Pancreas (tissue), 10 donors: ENCODE data around the gene SLC7A6. TPM values are rescaled to one million over a fixed set of nuclear protein-coding genes. Genes with fewer than 3 reads are reported as not detected.
A peak's percentile ranks its signal among the peaks of the same experiment; 100 is the strongest.

Source experiments
- ATAC-seq, 4 donors: fragments of 200-7000 bp; cut with Tn5 transposase; one replicate each; pipeline versions ENCODE4 v1.8.0 to v1.9.1; 2020; ENCODE audit warnings: mild to moderate bottlenecking in 4 of 4, moderate library complexity in 4 of 4
- DNase-seq, 6 donors: peaks; one replicate each; pipeline ENCODE4 v3.0.0-alpha.2; 2020
- FAIRE-seq: peaks from 2 replicates; lab custom pipeline; 2012; peaks lifted over from hg19 to GRCh38; lab: Jason Lieb, UNC
- H3K27ac ChIP-seq, 4 donors: fragments of 200-600 bp; sonication (generic); 1 replicate in 3 of 4; 2 replicates in 1 of 4; pipeline versions ENCODE4 v1.5.0 to v1.8.0; 2020
- H3K27me3 ChIP-seq, 4 donors: fragments of 200-600 bp; one replicate each; pipeline ENCODE4 v1.8.0; 2021
- H3K36me3 ChIP-seq, 3 donors: fragments of 200-600 bp; sonication (generic) in 1 of 3; one replicate each; pipeline versions ENCODE4 v1.5.0 to v1.8.0; 2020 to 2021
- H3K4me1 ChIP-seq, 3 donors: fragments of 200-600 bp; one replicate each; pipeline ENCODE4 v1.8.0; 2021
- H3K4me3 ChIP-seq, 4 donors: fragments of 200-600 bp; sonication (generic) in 2 of 4; one replicate each; pipeline versions ENCODE4 v1.5.0 to v1.8.0; 2020 to 2021
- H3K9me3 ChIP-seq, 4 donors: fragments of 200-600 bp; one replicate each; pipeline ENCODE4 v1.8.0; 2021
- CTCF ChIP-seq, 4 donors: fragments of 200-600 bp; sonication (generic) in 3 of 4; IDR thresholded peaks; one replicate each; pipeline versions ENCODE4 v1.5.0 to v1.8.0; 2021; ENCODE audit warnings: antibody characterized with exemption in 4 of 4
- WGBS, 2 donors: extraction: QIAGEN DNeasy Blood & Tissue Kit; methylation state at CpG; one replicate each; pipeline ENCODE4 v1.1.7; 2013; 5-methylcytosine and 5-hydroxymethylcytosine counted together
- intact Hi-C, 3 donors: fragments of 100-400 bp; cut with DNase I; formaldehyde crosslinking; loops; one replicate each; pipeline versions ENCODE4 v1.11.1 to v1.14.2; 2022
- polyA plus RNA-seq, 2 donors: library from polyadenylated mRNA; stranded (reverse); fragments of 200-250 nt; gene quantifications; one replicate each; pipeline ENCODE4 v1.2.3, GENCODE V29; 2013
- total RNA-seq, 6 donors: library from RNA; stranded (reverse); fragmentation: NEBNext Ultra II Directional in 4 of 6; extraction: Animal tissue kit (Norgen Biotek cat#: 25700) in 4 of 6; gene quantifications; one replicate each; pipeline versions ENCODE4 v1.2.1 to v1.2.4, GENCODE V29; 2021 to 2023
- donor health status: healthy with polysubstance abuse.
- donor health status: DM: no; HTN: no; CAD: no; lungs with moderate emphysema.
- donor health status: DM: no; HTN: no; CAD: no.
- donor health status: control.
- donor health status: control.
- donor health status: Bipolar disorder and iron deficiency.
- donor health status: DM: yes; HTN: yes; CAD: no.
- donor health status: DM: no; HTN: no; CAD: no.
- donor health status: DM: no; HTN: no; CAD: no.
- donor health status: DM: yes; HTN: yes; CAD: no.

Gene SLC7A6
- total RNA-seq (1 to 10 TPM; 4.3 to 8.7 (median 6.0) TPM), polyA plus RNA-seq (1 to 10 TPM; 3.1 to 5.4 TPM)

- no peaks in the 10 kb centered on the region for H3K36me3 ChIP-seq
- H3K27me3 ChIP-seq, result no peaks in the 10 kb centered on the region
- DNase-seq (peak; percentile 52 to 89 (median 72)), ATAC-seq (peak; percentile 79 to 88 (median 82)), FAIRE-seq (no peak)
- 0 to 1% methylated on average over 85 to 123 of the region's 123 CpGs for WGBS, 2 donors
- H3K27ac ChIP-seq, result peak within 1 kb of the TSS; percentile 36 to 80 (median 66)
- H3K4me1 ChIP-seq, result peaks cover 0 to 7% (median 4%) of the 10 kb centered on the region in 3 donors
- no peaks in the 10 kb centered on the region for H3K9me3 ChIP-seq
- peak within 1 kb of the TSS; percentile 72 to 89 (median 82) for H3K4me3 ChIP-seq
- intact Hi-C loops, result loop anchor here in 1 of 3 donors (5.0 kb wide), 1 partner anchor 63 kb away; no protein-coding TSS in a partner anchor
- peak in 3 of 4 donors; percentile 44 to 76 (median 71) for TF ChIP-seq CTCF (IDR thresholded peaks at IDR 0.05)
Observed at GRCh38 chr16:68264128-68265077, at the start of gene SLC7A6. Gene SLC7A6 (plus strand): TSS chr16:68264526. CDS start chr16:68274727, 10,201 bp downstream.

GRCh38 chr16:68214726-68215125, 49.6 kb upstream of the SLC7A6 start:
- H3K36me3 ChIP-seq, result no peaks in the 10 kb centered on the region
- no peak overlapping the region for H3K27ac ChIP-seq
- no peak overlapping the region for H3K4me3 ChIP-seq
- no peaks in the 10 kb centered on the region for H3K27me3 ChIP-seq
- FAIRE-seq, result no peak
- WGBS, 2 donors, result 83 to 92% methylated on average over 3 of the region's 3 CpGs
- ATAC-seq, result no peak
- peaks cover 0 to 8% (median 4%) of the 10 kb centered on the region in 3 donors for H3K4me1 ChIP-seq
- H3K9me3 ChIP-seq, result no peaks in the 10 kb centered on the region
- no peak for DNase-seq
- TF ChIP-seq CTCF (IDR thresholded peaks at IDR 0.05), result no peak
- intact Hi-C loops, result no loop called here

GRCh38 chr16:68215302-68215701, 49.0 kb upstream of the SLC7A6 start:
- H3K9me3 ChIP-seq, result no peaks in the 10 kb centered on the region
- no peaks in the 10 kb centered on the region for H3K27me3 ChIP-seq
- no peak for DNase-seq
- peak overlapping the region in 1 of 4 donors; percentile 15 for H3K27ac ChIP-seq
- ATAC-seq, result peak; percentile 36 to 71 (median 58)
- FAIRE-seq, result no peak
- no peak for TF ChIP-seq CTCF (IDR thresholded peaks at IDR 0.05)
- WGBS, 2 donors, result 66 to 68% methylated on average over 1 of the region's 1 CpG
- intact Hi-C loops, result no loop called here
- H3K4me1 ChIP-seq, result peaks cover 0 to 8% (median 4%) of the 10 kb centered on the region in 3 donors
- no peaks in the 10 kb centered on the region for H3K36me3 ChIP-seq
- H3K4me3 ChIP-seq, result no peak overlapping the region

- intact Hi-C loops, result no loop called here
- Histone ChIP-seq H3K9me3 (no peaks in the 10 kb centered on the region), H3K4me3 (no peak overlapping the region), H3K27ac (peak overlapping the region in 1 of 4 donors; percentile 23), H3K27me3 (no peaks in the 10 kb centered on the region), H3K4me1 (peaks cover 0 to 8% (median 4%) of the 10 kb centered on the region in 3 donors), H3K36me3 (no peaks in the 10 kb centered on the region)
- TF ChIP-seq CTCF (IDR thresholded peaks at IDR 0.05), result no peak
- 69 to 80% methylated on average over 3 of the region's 3 CpGs for WGBS, 2 donors
- ATAC-seq (peak; percentile 65 to 83 (median 72)), DNase-seq (no peak), FAIRE-seq (no peak)
Observed at GRCh38 chr16:68216240-68216639, 48.1 kb upstream of the SLC7A6 start.
